Ecto neural progenitor cell (in vitro differentiated cells): ENCODE results near the gene ESYT1.
"Not testable (repeated sequence)": the region's sequence is repeated elsewhere in the genome, so short reads cannot be mapped to it uniquely, and the experiment has no call there.

Source experiments
- DNase-seq: peaks from one replicate; pipeline ENCODE4 v3.0.0-alpha.2; 2018; ENCODE audit warnings: low spot score

ESYT1 gene

GRCh38 chr12:56104109-56104814 is 23.8 kb upstream of the ESYT1 start, which contains the start of gene PA2G4:
TSS of gene PA2G4 (plus strand) at chr12:56104559. CDS start at chr12:56104738, 179 bp downstream.
- DNase-seq, result peak; percentile 99

GRCh38 chr12:56104815-56105608 is 23.1 kb upstream of the ESYT1 start:
- no peak for DNase-seq

- DNase-seq, result no peak
Measured at GRCh38 chr12:56105609-56105902, 22.5 kb upstream of the ESYT1 start.

- DNase-seq, result no peak
Measured at GRCh38 chr12:56107242-56107641, 20.8 kb upstream of the ESYT1 start.

- DNase-seq, result no peak
Measured at GRCh38 chr12:56110571-56110970, 17.5 kb upstream of the ESYT1 start.

- no peak for DNase-seq
Measured at GRCh38 chr12:56114084-56114483, 14.0 kb upstream of the ESYT1 start.

- no peak for DNase-seq
Measured at GRCh38 chr12:56115329-56115728, 12.7 kb upstream of the ESYT1 start.

GRCh38 chr12:56116267-56117081 is 11.6 kb upstream of the ESYT1 start, which contains the start of gene RPL41:
TSS of gene RPL41 (plus strand) at chr12:56116633.
- peak; percentile 97 for DNase-seq

GRCh38 chr12:56117082-56117706 is 10.9 kb upstream of the ESYT1 start:
- DNase-seq, result not testable (repeated sequence)

GRCh38 chr12:56117778-56118687 is 10.0 kb upstream of the ESYT1 start, which contains the start of gene ZC3H10:
TSS of gene ZC3H10 (plus strand) at chr12:56118266. CDS start at chr12:56120563, 2,297 bp downstream.
- DNase-seq, result peak; percentile 100

GRCh38 chr12:56118688-56119357 is 9.2 kb upstream of the ESYT1 start:
- DNase-seq, result no peak

- peak; percentile 82 for DNase-seq
Measured at GRCh38 chr12:56119361-56119796, 8.7 kb upstream of the ESYT1 start.

- DNase-seq, result no peak
Measured at GRCh38 chr12:56120158-56120846, 7.8 kb upstream of the ESYT1 start.

GRCh38 chr12:56121204-56121870 is 6.7 kb upstream of the ESYT1 start:
- DNase-seq, result no peak

- DNase-seq, result no peak
Measured at GRCh38 chr12:56122637-56123036, 5.4 kb upstream of the ESYT1 start.

GRCh38 chr12:56124133-56124532 is 3.9 kb upstream of the ESYT1 start:
- DNase-seq, result no peak

- DNase-seq, result no peak
Measured at GRCh38 chr12:56126732-56127239, 1.3 kb upstream of the ESYT1 start.

GRCh38 chr12:56127485-56127887 is 581 bp upstream of the ESYT1 start:
- DNase-seq, result no peak

- DNase-seq, result peak; percentile 72
Measured at GRCh38 chr12:56128670-56129205, 671 bp downstream of the ESYT1 start.
